ACC112 (cell line): ENCODE results near the gene TSN.
A peak's percentile ranks its signal among the peaks of the same experiment; 100 is the strongest.
"Not testable (repeated sequence)": the region's sequence is repeated elsewhere in the genome, so short reads cannot be mapped to it uniquely, and the experiment has no call there.

Experiments
- H2AFZ ChIP-seq: fragments of 200-600 bp; sonication (generic); one replicate; pipeline ENCODE4 v1.6.0; 2017; ENCODE audit warnings: antibody characterized with exemption, low read length; ENCODE audit not compliant: unreplicated experiment
- H3K27ac ChIP-seq: fragments of 200-600 bp; sonication (generic); 2 replicates; pipeline ENCODE4 v1.5.1; 2014; ENCODE audit warnings: low read depth, mild to moderate bottlenecking, antibody characterized with exemption, low read length, moderate library complexity
- H3K27me3 ChIP-seq: fragments of 200-600 bp; sonication (generic); 2 replicates; pipeline ENCODE4 v1.6.1; 2014; ENCODE audit warnings: mild to moderate bottlenecking, antibody characterized with exemption, low read length, moderate library complexity, mixed read lengths; ENCODE audit not compliant: insufficient read depth
- H3K36me3 ChIP-seq: fragments of 200-600 bp; sonication (generic); 2 replicates; pipeline ENCODE4 v1.6.1; 2016; ENCODE audit warnings: mild to moderate bottlenecking, antibody characterized with exemption, low read length, moderate library complexity, mixed read lengths; ENCODE audit not compliant: insufficient read depth
- H3K4me1 ChIP-seq: fragments of 200-600 bp; sonication (generic); one replicate; pipeline ENCODE4 v1.6.1; 2016; ENCODE audit warnings: low read length, mixed read lengths; ENCODE audit not compliant: insufficient read depth, unreplicated experiment, control insufficient read depth
- H3K4me3 ChIP-seq: fragments of 200-600 bp; sonication (generic); 2 replicates; pipeline ENCODE4 v1.5.1; 2014; ENCODE audit warnings: mild to moderate bottlenecking, low read depth, low read length
- H3K79me2 ChIP-seq: fragments of 200-600 bp; sonication (generic); one replicate; pipeline ENCODE4 v1.6.0; 2016; ENCODE audit warnings: low read length; ENCODE audit not compliant: control insufficient read depth, unreplicated experiment, insufficient read depth

Gene TSN

GRCh38 chr2:121755237-121756111, at the start of gene TSN:
TSN (plus strand) TSS chr2:121755651; CDS start chr2:121755780, 129 bp downstream.
- peaks cover 7% of the 10 kb centered on the region for H3K4me1 ChIP-seq
- peaks cover 37% of the 10 kb centered on the region for H3K79me2 ChIP-seq
- H2AFZ ChIP-seq = peak within 1 kb of the TSS; percentile 97
- peak within 1 kb of the TSS; percentile 92 for H3K4me3 ChIP-seq
- peak within 1 kb of the TSS; percentile 18; the same call in 1 of the 2 replicates for H3K27ac ChIP-seq
- no peaks in the 10 kb centered on the region for H3K27me3 ChIP-seq
- H3K36me3 ChIP-seq = peaks cover 14% of the 10 kb centered on the region

GRCh38 chr2:121705958-121706357, 49.5 kb upstream of the TSN start:
- no peaks in the 10 kb centered on the region for H3K4me1 ChIP-seq

GRCh38 chr2:121707344-121707919, 48.0 kb upstream of the TSN start:
- H3K36me3 ChIP-seq = no peaks in the 10 kb centered on the region
- no peak overlapping the region for H3K27ac ChIP-seq
- no peaks in the 10 kb centered on the region for H3K79me2 ChIP-seq
- no peaks in the 10 kb centered on the region for H3K4me1 ChIP-seq
- no peaks in the 10 kb centered on the region for H3K27me3 ChIP-seq
- H2AFZ ChIP-seq = no peak overlapping the region
- no peak overlapping the region for H3K4me3 ChIP-seq

More at GRCh38 chr2:121705958-121706357, 49.5 kb upstream of the TSN start:
- Histone ChIP-seq H3K36me3 (no peaks in the 10 kb centered on the region), H3K27ac (no peak overlapping the region), H3K79me2 (no peaks in the 10 kb centered on the region), H3K4me3 (no peak overlapping the region), H3K27me3 (no peaks in the 10 kb centered on the region), H2AFZ (no peak overlapping the region)

GRCh38 chr2:121707920-121708361, 47.5 kb upstream of the TSN start:
- Histone ChIP-seq H3K4me1 (no peaks in the 10 kb centered on the region), H3K36me3 (no peaks in the 10 kb centered on the region), H2AFZ (no peak overlapping the region), H3K4me3 (no peak overlapping the region), H3K27ac (no peak overlapping the region), H3K27me3 (no peaks in the 10 kb centered on the region), H3K79me2 (no peaks in the 10 kb centered on the region)

GRCh38 chr2:121709776-121710469, 45.5 kb upstream of the TSN start:
- Histone ChIP-seq H3K4me3 (no peak overlapping the region), H2AFZ (no peak overlapping the region), H3K36me3 (no peaks in the 10 kb centered on the region), H3K4me1 (no peaks in the 10 kb centered on the region), H3K27ac (no peak overlapping the region), H3K27me3 (no peaks in the 10 kb centered on the region), H3K79me2 (no peaks in the 10 kb centered on the region)

- Histone ChIP-seq H3K27ac (no peak overlapping the region), H3K4me1 (no peaks in the 10 kb centered on the region), H3K36me3 (no peaks in the 10 kb centered on the region), H3K79me2 (no peaks in the 10 kb centered on the region), H3K4me3 (no peak overlapping the region), H3K27me3 (no peaks in the 10 kb centered on the region), H2AFZ (no peak overlapping the region)
Observed at GRCh38 chr2:121710470-121711170, 44.8 kb upstream of the TSN start.

GRCh38 chr2:121711481-121711880, 44.0 kb upstream of the TSN start:
- not testable (repeated sequence) for H3K27me3 ChIP-seq, H3K4me3 ChIP-seq, H2AFZ ChIP-seq, H3K27ac ChIP-seq, H3K36me3 ChIP-seq, H3K4me1 ChIP-seq, H3K79me2 ChIP-seq

- H2AFZ ChIP-seq = no peak overlapping the region
- no peaks in the 10 kb centered on the region for H3K27me3 ChIP-seq
- no peaks in the 10 kb centered on the region for H3K36me3 ChIP-seq
- H3K4me1 ChIP-seq = no peaks in the 10 kb centered on the region
- no peak overlapping the region for H3K27ac ChIP-seq
- H3K4me3 ChIP-seq = no peak overlapping the region
- H3K79me2 ChIP-seq = no peaks in the 10 kb centered on the region
Observed at GRCh38 chr2:121716126-121716525, 39.3 kb upstream of the TSN start.

- Histone ChIP-seq H3K79me2 (no peaks in the 10 kb centered on the region), H3K4me1 (peaks cover 5% of the 10 kb centered on the region), H3K27me3 (no peaks in the 10 kb centered on the region), H3K36me3 (no peaks in the 10 kb centered on the region), H2AFZ (no peak overlapping the region), H3K27ac (no peak overlapping the region), H3K4me3 (no peak overlapping the region)
Observed at GRCh38 chr2:121717529-121717928, 37.9 kb upstream of the TSN start.

GRCh38 chr2:121721926-121722325, 33.5 kb upstream of the TSN start:
- Histone ChIP-seq H3K79me2 (no peaks in the 10 kb centered on the region), H2AFZ (peak overlapping the region; percentile 40), H3K36me3 (peaks cover 3% of the 10 kb centered on the region; the same call in 1 of the 2 replicates), H3K27me3 (no peaks in the 10 kb centered on the region), H3K4me3 (peak overlapping the region; percentile 54), H3K4me1 (peaks cover 19% of the 10 kb centered on the region), H3K27ac (peak overlapping the region; percentile 97)
